HEK293 (cell line): ENCODE data around the gene CPT1C.

Source experiments
- HOXA7 ChIP-seq: sonication (generic); formaldehyde crosslinking; IDR thresholded peaks from 2 replicates; pipeline ENCODE4 v1.8.1; 2022; ENCODE audit warnings: missing genetic modification reagents, borderline replicate concordance
- HOXC10 ChIP-seq: sonication (generic); formaldehyde crosslinking; IDR thresholded peaks from 2 replicates; pipeline ENCODE4 v1.8.1; 2023; ENCODE audit warnings: mild to moderate bottlenecking, missing genetic modification reagents
- KLF16 ChIP-seq: fragments of 450-650 bp; formaldehyde crosslinking; IDR thresholded peaks from 2 replicates; pipeline ENCODE4 v1.5.1; 2017; ENCODE audit warnings: missing biosample characterization, missing genetic modification characterization
- OVOL3 ChIP-seq: fragments of 450-650 bp; formaldehyde crosslinking; IDR thresholded peaks from 2 replicates; pipeline ENCODE4 v1.5.1; 2016; ENCODE audit warnings: missing biosample characterization, missing genetic modification characterization
- WT1 ChIP-seq: fragments of 450-650 bp; formaldehyde crosslinking; IDR thresholded peaks from 2 replicates; pipeline ENCODE4 v1.5.1; 2016; ENCODE audit warnings: missing biosample characterization, missing genetic modification characterization
- ZBTB1 ChIP-seq: fragments of 450-650 bp; formaldehyde crosslinking; IDR thresholded peaks from 2 replicates; pipeline ENCODE4 v1.5.1; 2016; ENCODE audit warnings: missing biosample characterization, missing genetic modification characterization
- ZBTB48 ChIP-seq: fragments of 450-650 bp; formaldehyde crosslinking; IDR thresholded peaks from 2 replicates; pipeline ENCODE4 v1.5.1; 2016; ENCODE audit warnings: missing biosample characterization, missing genetic modification characterization
- ZBTB8A ChIP-seq: fragments of 450-650 bp; formaldehyde crosslinking; IDR thresholded peaks from 2 replicates; pipeline ENCODE4 v1.5.1; 2016; ENCODE audit warnings: missing biosample characterization, missing genetic modification characterization
- ZFP3 ChIP-seq: fragments of 450-650 bp; formaldehyde crosslinking; IDR thresholded peaks from 2 replicates; pipeline ENCODE4 v1.5.1; 2016; ENCODE audit warnings: low read depth, missing biosample characterization, missing genetic modification characterization
- ZNF112 ChIP-seq: fragments of 450-650 bp; formaldehyde crosslinking; IDR thresholded peaks from 2 replicates; pipeline ENCODE4 v1.5.0; 2017; ENCODE audit warnings: missing biosample characterization, missing genetic modification characterization
- ZNF132 ChIP-seq: fragments of 450-650 bp; formaldehyde crosslinking; IDR thresholded peaks from 2 replicates; pipeline ENCODE4 v1.5.1; 2017; ENCODE audit warnings: missing biosample characterization, missing genetic modification characterization, borderline replicate concordance
- ZNF140 ChIP-seq: fragments of 450-650 bp; formaldehyde crosslinking; IDR thresholded peaks from 2 replicates; pipeline ENCODE4 v1.5.1; 2016; ENCODE audit warnings: missing biosample characterization, missing genetic modification characterization
- ZNF146 ChIP-seq: fragments of 450-650 bp; formaldehyde crosslinking; IDR thresholded peaks from 2 replicates; pipeline ENCODE4 v1.5.1; 2016; ENCODE audit warnings: missing biosample characterization, missing genetic modification characterization
- ZNF157 ChIP-seq: fragments of 450-650 bp; formaldehyde crosslinking; IDR thresholded peaks from 2 replicates; pipeline ENCODE4 v1.5.1; 2016; ENCODE audit warnings: missing biosample characterization, missing genetic modification characterization
- ZNF248 ChIP-seq: fragments of 450-650 bp; formaldehyde crosslinking; IDR thresholded peaks from 2 replicates; pipeline ENCODE4 v1.5.1; 2017; ENCODE audit warnings: missing biosample characterization, missing genetic modification characterization
- ZNF341 ChIP-seq: fragments of 450-650 bp; formaldehyde crosslinking; IDR thresholded peaks from 2 replicates; pipeline ENCODE4; 2016; ENCODE audit warnings: low read depth, missing biosample characterization, missing genetic modification characterization
- ZNF354C ChIP-seq: fragments of 450-650 bp; formaldehyde crosslinking; IDR thresholded peaks from 2 replicates; pipeline ENCODE4 v1.5.1; 2016; ENCODE audit warnings: missing biosample characterization, missing genetic modification characterization, low read depth, borderline replicate concordance
- ZNF37A ChIP-seq: fragments of 450-650 bp; IDR thresholded peaks from 2 replicates; pipeline ENCODE4 v1.5.1; 2018; ENCODE audit warnings: missing biosample characterization, missing genetic modification characterization
- ZNF449 ChIP-seq: fragments of 450-650 bp; formaldehyde crosslinking; IDR thresholded peaks from 2 replicates; pipeline ENCODE4 v1.5.1; 2017; ENCODE audit warnings: missing biosample characterization, mild to moderate bottlenecking, missing genetic modification characterization, moderate library complexity
- ZNF488 ChIP-seq: fragments of 450-650 bp; formaldehyde crosslinking; IDR thresholded peaks from 2 replicates; pipeline ENCODE4 v1.5.1; 2016; ENCODE audit warnings: missing biosample characterization, missing genetic modification characterization
- ZNF529 ChIP-seq: fragments of 450-650 bp; formaldehyde crosslinking; IDR thresholded peaks from 2 replicates; pipeline ENCODE4 v1.5.1; 2017; ENCODE audit warnings: missing genetic modification characterization, missing biosample characterization; ENCODE audit not compliant: insufficient replicate concordance
- ZNF558 ChIP-seq: fragments of 450-650 bp; formaldehyde crosslinking; IDR thresholded peaks from 2 replicates; pipeline ENCODE4 v1.5.1; 2016; ENCODE audit warnings: missing biosample characterization, missing genetic modification characterization
- ZNF571 ChIP-seq: fragments of 450-650 bp; formaldehyde crosslinking; IDR thresholded peaks from 2 replicates; pipeline ENCODE4 v1.5.0; 2017; ENCODE audit warnings: missing biosample characterization, missing genetic modification characterization
- ZNF580 ChIP-seq: fragments of 450-650 bp; formaldehyde crosslinking; IDR thresholded peaks from 2 replicates; pipeline ENCODE4 v1.5.1; 2016; ENCODE audit warnings: missing biosample characterization, missing genetic modification characterization
- ZNF626 ChIP-seq: fragments of 450-650 bp; sonication (Bioruptor Pico); formaldehyde crosslinking; IDR thresholded peaks from 2 replicates; pipeline ENCODE4 v1.5.1; 2018; ENCODE audit warnings: missing biosample characterization, missing genetic modification characterization, inconsistent platforms
- ZNF629 ChIP-seq: fragments of 450-650 bp; formaldehyde crosslinking; IDR thresholded peaks from 2 replicates; pipeline ENCODE4 v1.5.1; 2017; ENCODE audit warnings: missing biosample characterization, missing genetic modification characterization
- ZNF707 ChIP-seq: fragments of 450-650 bp; formaldehyde crosslinking; IDR thresholded peaks from 2 replicates; pipeline ENCODE4 v1.5.1; 2016; ENCODE audit warnings: missing biosample characterization, missing genetic modification characterization
- ZNF76 ChIP-seq: fragments of 450-650 bp; formaldehyde crosslinking; IDR thresholded peaks from 2 replicates; pipeline ENCODE4; 2016; ENCODE audit warnings: low read depth, missing biosample characterization, missing genetic modification characterization, borderline replicate concordance
- ZNF776 ChIP-seq: fragments of 450-650 bp; formaldehyde crosslinking; IDR thresholded peaks from 2 replicates; pipeline ENCODE4 v1.5.0; 2017; ENCODE audit warnings: missing biosample characterization, missing genetic modification characterization, borderline replicate concordance
- ZSCAN30 ChIP-seq: fragments of 450-650 bp; IDR thresholded peaks from 2 replicates; pipeline ENCODE4 v1.5.1; 2018; ENCODE audit warnings: missing biosample characterization, mild to moderate bottlenecking, missing genetic modification characterization, moderate library complexity
- TF ChIP-seq, protein P1 (sequence below): fragments of 450-650 bp; formaldehyde crosslinking; IDR thresholded peaks from 2 replicates; pipeline ENCODE4 v1.5.1; 2016; ENCODE audit warnings: missing biosample characterization, missing genetic modification characterization
- TF ChIP-seq, protein P2 (sequence below): fragments of 450-650 bp; formaldehyde crosslinking; IDR thresholded peaks from 2 replicates; pipeline ENCODE4 v1.5.1; 2016; ENCODE audit warnings: missing biosample characterization, missing genetic modification characterization

CPT1C gene

DNA sequence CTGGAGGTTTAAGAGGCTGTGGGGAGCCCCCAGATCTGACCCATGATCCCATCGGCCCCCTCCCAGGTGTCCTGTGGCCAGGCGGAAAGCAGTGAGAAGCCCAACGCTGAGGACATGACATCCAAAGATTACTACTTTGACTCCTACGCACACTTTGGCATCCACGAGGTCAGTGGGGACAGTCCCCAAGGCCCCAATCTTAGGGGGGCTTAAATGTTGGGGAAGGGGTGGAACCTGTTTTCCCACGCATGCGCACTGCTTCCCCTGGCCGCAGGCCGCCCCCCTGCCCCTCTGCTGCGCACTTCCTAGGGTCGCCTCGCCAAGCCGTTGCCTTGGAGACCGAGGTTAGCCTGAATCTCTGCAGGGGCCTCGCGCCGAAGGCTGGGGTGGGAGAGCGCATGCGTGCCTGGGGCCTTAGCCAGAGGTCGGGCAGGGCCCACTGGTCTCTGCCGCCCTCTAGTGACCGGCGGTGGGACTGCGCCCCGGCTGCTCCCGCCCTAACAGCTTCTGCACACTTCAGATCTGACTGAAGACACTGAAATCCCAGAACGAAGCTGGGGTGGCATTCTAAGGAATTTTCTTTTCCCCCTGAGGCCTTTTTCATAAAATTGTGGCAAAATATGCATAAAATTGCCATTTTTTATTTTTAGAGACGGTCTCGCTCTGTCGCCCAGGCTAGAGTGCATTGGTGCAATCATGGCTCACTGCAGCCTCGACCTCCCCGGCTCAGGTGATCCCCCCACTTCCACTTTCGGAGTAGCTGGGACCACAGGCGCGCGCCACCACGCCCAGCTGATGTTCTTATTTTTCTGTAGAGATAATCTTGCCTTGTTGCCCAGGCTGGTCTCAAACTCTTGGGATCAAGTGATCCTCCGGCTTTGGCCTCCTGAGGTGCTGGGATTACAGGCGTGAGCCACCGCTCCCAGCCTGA, 10.2 kb upstream of the CPT1C start (continued):
- TF ChIP-seq, protein P1, sequence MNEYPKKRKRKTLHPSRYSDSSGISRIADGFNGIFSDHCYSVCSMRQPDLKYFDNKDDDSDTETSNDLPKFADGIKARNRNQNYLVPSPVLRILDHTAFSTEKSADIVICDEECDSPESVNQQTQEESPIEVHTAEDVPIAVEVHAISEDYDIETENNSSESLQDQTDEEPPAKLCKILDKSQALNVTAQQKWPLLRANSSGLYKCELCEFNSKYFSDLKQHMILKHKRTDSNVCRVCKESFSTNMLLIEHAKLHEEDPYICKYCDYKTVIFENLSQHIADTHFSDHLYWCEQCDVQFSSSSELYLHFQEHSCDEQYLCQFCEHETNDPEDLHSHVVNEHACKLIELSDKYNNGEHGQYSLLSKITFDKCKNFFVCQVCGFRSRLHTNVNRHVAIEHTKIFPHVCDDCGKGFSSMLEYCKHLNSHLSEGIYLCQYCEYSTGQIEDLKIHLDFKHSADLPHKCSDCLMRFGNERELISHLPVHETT (tag by site-specific recombination): no peak
- TF ChIP-seq ZNF488 (tag by site-specific recombination): no peak
- no peak for TF ChIP-seq ZNF354C
- no peak for TF ChIP-seq ZNF558 (tag by site-specific recombination)
- no peak for TF ChIP-seq ZNF580
- no peak for TF ChIP-seq ZNF571
- peak; percentile 58 for TF ChIP-seq ZNF449 (tag by site-specific recombination)
- TF ChIP-seq ZFP3 (tag by site-specific recombination): no peak
- no peak for TF ChIP-seq ZNF629 (tag by site-specific recombination)
- TF ChIP-seq WT1 (tag by site-specific recombination): no peak
- TF ChIP-seq ZNF112: no peak
- no peak for TF ChIP-seq HOXC10 (CRISPR knock-in tag)
- no peak for TF ChIP-seq ZNF248 (tag by site-specific recombination)
- no peak for TF ChIP-seq ZNF626 (tag by site-specific recombination)
- no peak for TF ChIP-seq HOXA7 (CRISPR knock-in tag)
- no peak for TF ChIP-seq ZNF132
- no peak for TF ChIP-seq ZNF341 (tag by site-specific recombination)
- TF ChIP-seq ZBTB1 (tag by site-specific recombination): no peak
- TF ChIP-seq OVOL3: no peak
- TF ChIP-seq ZNF157 (tag by site-specific recombination): no peak
- no peak for TF ChIP-seq ZNF76 (tag by site-specific recombination)
- TF ChIP-seq ZNF140 (tag by site-specific recombination): no peak
- TF ChIP-seq ZNF776 (tag by site-specific recombination): no peak
- TF ChIP-seq ZSCAN30 (tag by site-specific recombination): no peak
- no peak for TF ChIP-seq ZNF146 (tag by site-specific recombination)
- no peak for TF ChIP-seq ZBTB48 (tag by site-specific recombination)
- TF ChIP-seq, protein P2, sequence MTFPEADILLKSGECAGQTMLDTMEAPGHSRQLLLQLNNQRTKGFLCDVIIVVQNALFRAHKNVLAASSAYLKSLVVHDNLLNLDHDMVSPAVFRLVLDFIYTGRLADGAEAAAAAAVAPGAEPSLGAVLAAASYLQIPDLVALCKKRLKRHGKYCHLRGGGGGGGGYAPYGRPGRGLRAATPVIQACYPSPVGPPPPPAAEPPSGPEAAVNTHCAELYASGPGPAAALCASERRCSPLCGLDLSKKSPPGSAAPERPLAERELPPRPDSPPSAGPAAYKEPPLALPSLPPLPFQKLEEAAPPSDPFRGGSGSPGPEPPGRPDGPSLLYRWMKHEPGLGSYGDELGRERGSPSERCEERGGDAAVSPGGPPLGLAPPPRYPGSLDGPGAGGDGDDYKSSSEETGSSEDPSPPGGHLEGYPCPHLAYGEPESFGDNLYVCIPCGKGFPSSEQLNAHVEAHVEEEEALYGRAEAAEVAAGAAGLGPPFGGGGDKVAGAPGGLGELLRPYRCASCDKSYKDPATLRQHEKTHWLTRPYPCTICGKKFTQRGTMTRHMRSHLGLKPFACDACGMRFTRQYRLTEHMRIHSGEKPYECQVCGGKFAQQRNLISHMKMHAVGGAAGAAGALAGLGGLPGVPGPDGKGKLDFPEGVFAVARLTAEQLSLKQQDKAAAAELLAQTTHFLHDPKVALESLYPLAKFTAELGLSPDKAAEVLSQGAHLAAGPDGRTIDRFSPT (tag by site-specific recombination): no peak
- TF ChIP-seq ZNF37A (tag by site-specific recombination): no peak
- TF ChIP-seq KLF16 (tag by site-specific recombination): no peak
- no peak for TF ChIP-seq ZNF529
- TF ChIP-seq ZBTB8A (tag by site-specific recombination): no peak
- no peak for TF ChIP-seq ZNF707 (tag by site-specific recombination)
